ENCODE data around the gene ZNF234. TPM values are rescaled to one million over a fixed set of nuclear protein-coding genes. Genes with fewer than 3 reads are reported as not detected.

Gene ZNF234
- 11.9 and 15.8 TPM in 2 replicates for total RNA-seq (2012; rRNA removed)
- 2.6 and 4.0 TPM in 2 replicates for polyA plus RNA-seq (2012; rRNA removed)
- 0.37 and 0.41 TPM in 2 replicates for polyA plus RNA-seq (2012; cell fraction: cytosol; rRNA removed)
- polyA plus RNA-seq (2012; cell fraction: nucleus; rRNA removed; ENCODE audit: low replicate concordance), result 6.2 and 18.0 TPM in 2 replicates
- percentile 62 among the genes with signal in this experiment for Bru-seq, nascent RNA
- percentile 73 among the genes with signal in this experiment for BruChase-seq, experiment 1, labeled RNA remaining after a 6-hour chase
- BruChase-seq, experiment 2, labeled RNA remaining after a 2-hour chase, result percentile 73 among the genes with signal in this experiment
- long read RNA-seq, full-length matches to known transcripts, result 8 of 14 reads
- long read RNA-seq, partial matches to known transcripts, result 2 of 14 reads
- long read RNA-seq, other reads (novel, unspliced or antisense), result 4 of 14 reads

DNA sequence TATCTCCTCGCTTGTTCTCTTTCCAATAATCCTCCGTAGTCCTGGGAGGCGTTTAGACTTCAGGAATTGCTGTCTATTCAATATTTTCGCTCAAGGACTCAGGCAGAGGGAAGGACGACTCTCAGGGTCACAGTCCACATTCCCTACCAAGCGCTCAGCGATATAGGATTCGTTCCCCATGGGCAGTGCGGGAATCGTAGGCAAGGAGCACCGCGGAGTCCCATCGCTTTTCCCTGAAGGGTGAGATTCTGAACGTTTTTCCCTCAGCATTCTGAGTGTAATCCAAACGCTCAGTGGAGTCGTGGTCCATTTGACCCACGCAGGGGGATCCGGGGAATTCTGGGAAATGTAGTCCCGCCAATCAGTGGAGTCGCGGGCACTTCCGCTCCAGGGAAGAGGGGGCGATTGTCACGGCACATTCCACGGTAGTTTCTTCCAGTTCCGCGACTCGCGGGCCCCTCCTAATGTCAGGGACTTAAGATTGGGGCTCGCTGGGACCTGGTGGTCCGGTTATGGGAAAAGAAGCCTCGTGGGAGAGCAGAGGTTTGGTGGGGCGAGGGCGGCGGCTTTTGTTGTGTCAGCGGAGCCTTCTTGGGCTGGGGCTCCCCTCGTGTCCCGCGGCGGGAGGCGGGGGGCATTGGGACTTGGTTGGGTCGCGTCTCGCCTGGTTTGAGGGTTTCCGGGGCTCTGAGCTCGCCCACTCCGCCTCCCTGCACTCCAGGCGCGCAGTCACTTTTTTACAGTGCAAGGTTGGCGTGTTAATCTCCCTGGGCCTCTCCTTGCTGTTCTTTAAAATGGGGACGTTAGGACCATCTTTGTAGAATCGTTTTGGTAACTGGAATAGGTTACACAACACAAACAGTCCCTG is at the start of gene ZNF234:
Gene ZNF234, plus strand, starts transcription at position 364 of the 868 bp plus-strand sequence. CDS start 3,079 bp downstream, outside the sequence.
- Histone ChIP-seq H3K27me3 (ENCODE audit: control insufficient read depth, insufficient read depth, low read length) (no peaks in the 10 kb centered on the region), H2AK5ac (ENCODE audit: low read depth, low read length) (peak within 1 kb of the TSS; percentile 79), H3K4me1 (ENCODE audit: control insufficient read depth, insufficient read depth, low read length) (no peaks in the 10 kb centered on the region), H2BK15ac (ENCODE audit: low read depth, low read length) (peak within 1 kb of the TSS; percentile 49; the same call in 1 of the 3 replicates), H2AFZ (replicated peaks; ENCODE audit: low read length, poor library complexity) (peak within 1 kb of the TSS; percentile 97), H3K4me3 (ENCODE audit: insufficient read depth, low read depth, low read length) (peak within 1 kb of the TSS; percentile 67), H3K79me1 (ENCODE audit: low read depth in 1 of 2, low read length in 2 of 2) (peaks cover 8 to 26% of the 10 kb centered on the region in 2 experiments; a peak in 3 of 4 replicates), H4K8ac (ENCODE audit: low read depth in 2 of 2, low read length in 2 of 2) (peak within 1 kb of the TSS; percentile 93 to 95), H2AK9ac (replicated peaks; ENCODE audit: low read depth, low read length, poor library complexity) (peak within 1 kb of the TSS; percentile 86), H2BK120ac (ENCODE audit: low read depth, low read length) (peak within 1 kb of the TSS; percentile 40), H3K27ac (ENCODE audit: insufficient read depth, low read length) (peak within 1 kb of the TSS; percentile 93), H3K9me3 (ENCODE audit: control insufficient read depth, insufficient read depth, low read length) (no peaks in the 10 kb centered on the region), H4K5ac (ENCODE audit: low read depth, low read length) (peak within 1 kb of the TSS; percentile 65), H3K9me1 (ENCODE audit: insufficient read depth, low read length) (no peaks in the 10 kb centered on the region), H3K14ac (replicated peaks; ENCODE audit: low read depth, low read length) (peak within 1 kb of the TSS; percentile 79), H3K18ac (ENCODE audit: low read depth, low read length) (peak within 1 kb of the TSS; percentile 55), H3K4ac (ENCODE audit: low read depth, low read length) (peak within 1 kb of the TSS; percentile 80), H4K20me1 (ENCODE audit: insufficient read depth, low read length) (no peaks in the 10 kb centered on the region), H2BK20ac (ENCODE audit: low read depth, low read length) (no peak within 1 kb of the TSS), H3K4me2 (ENCODE audit: low read depth, low read length) (peak within 1 kb of the TSS; percentile 93), H3K36me3 (ENCODE audit: control insufficient read depth, insufficient read depth, low read length) (peaks cover 5% of the 10 kb centered on the region), H3K23ac (ENCODE audit: low read depth, low read length) (peak within 1 kb of the TSS; percentile 86), H2BK5ac (ENCODE audit: low read depth, low read length, poor library complexity, severe bottlenecking) (peak within 1 kb of the TSS; percentile 62), H3K56ac (ENCODE audit: extremely low read depth, insufficient read depth, low read length) (peak within 1 kb of the TSS; percentile 86), H4K91ac (ENCODE audit: insufficient read depth, low read depth, low read length) (peak within 1 kb of the TSS; percentile 67), H3K9ac (ENCODE audit: low read depth, low read length) (peak within 1 kb of the TSS; percentile 90)
- TF ChIP-seq RAD21 (IDR thresholded peaks at IDR 0.05; ENCODE audit: low read length) (no peak), CHD1 (IDR thresholded peaks at IDR 0.05; ENCODE audit: low read depth, low read length) (no peak), CEBPB (IDR thresholded peaks at IDR 0.05; ENCODE audit: low read depth, low read length) (no peak), NFE2L2 (IDR thresholded peaks at IDR 0.05; ENCODE audit: low read depth, low read length) (no peak), RCOR1 (IDR thresholded peaks at IDR 0.05; ENCODE audit: insufficient replicate concordance, low read length) (peak; percentile 81), MAZ (IDR thresholded peaks at IDR 0.05; ENCODE audit: borderline replicate concordance, low read depth, low read length) (peak; percentile 66; the same call in 1 of the 2 replicates), MXI1 (IDR thresholded peaks at IDR 0.05; ENCODE audit: borderline replicate concordance, low read depth, low read length) (no peak; the same call in 1 of the 2 replicates), SMC3 (IDR thresholded peaks at IDR 0.05; ENCODE audit: low read depth, low read length) (0 out of 2 replicates have a peak, but pooled peaks have one; percentile 5)
- TF ChIP-seq, protein P1, sequence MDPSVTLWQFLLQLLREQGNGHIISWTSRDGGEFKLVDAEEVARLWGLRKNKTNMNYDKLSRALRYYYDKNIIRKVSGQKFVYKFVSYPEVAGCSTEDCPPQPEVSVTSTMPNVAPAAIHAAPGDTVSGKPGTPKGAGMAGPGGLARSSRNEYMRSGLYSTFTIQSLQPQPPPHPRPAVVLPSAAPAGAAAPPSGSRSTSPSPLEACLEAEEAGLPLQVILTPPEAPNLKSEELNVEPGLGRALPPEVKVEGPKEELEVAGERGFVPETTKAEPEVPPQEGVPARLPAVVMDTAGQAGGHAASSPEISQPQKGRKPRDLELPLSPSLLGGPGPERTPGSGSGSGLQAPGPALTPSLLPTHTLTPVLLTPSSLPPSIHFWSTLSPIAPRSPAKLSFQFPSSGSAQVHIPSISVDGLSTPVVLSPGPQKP (IDR thresholded peaks at IDR 0.05; ENCODE audit: borderline replicate concordance, low read depth, low read length), result no peak
- TF ChIP-seq, protein P2, sequence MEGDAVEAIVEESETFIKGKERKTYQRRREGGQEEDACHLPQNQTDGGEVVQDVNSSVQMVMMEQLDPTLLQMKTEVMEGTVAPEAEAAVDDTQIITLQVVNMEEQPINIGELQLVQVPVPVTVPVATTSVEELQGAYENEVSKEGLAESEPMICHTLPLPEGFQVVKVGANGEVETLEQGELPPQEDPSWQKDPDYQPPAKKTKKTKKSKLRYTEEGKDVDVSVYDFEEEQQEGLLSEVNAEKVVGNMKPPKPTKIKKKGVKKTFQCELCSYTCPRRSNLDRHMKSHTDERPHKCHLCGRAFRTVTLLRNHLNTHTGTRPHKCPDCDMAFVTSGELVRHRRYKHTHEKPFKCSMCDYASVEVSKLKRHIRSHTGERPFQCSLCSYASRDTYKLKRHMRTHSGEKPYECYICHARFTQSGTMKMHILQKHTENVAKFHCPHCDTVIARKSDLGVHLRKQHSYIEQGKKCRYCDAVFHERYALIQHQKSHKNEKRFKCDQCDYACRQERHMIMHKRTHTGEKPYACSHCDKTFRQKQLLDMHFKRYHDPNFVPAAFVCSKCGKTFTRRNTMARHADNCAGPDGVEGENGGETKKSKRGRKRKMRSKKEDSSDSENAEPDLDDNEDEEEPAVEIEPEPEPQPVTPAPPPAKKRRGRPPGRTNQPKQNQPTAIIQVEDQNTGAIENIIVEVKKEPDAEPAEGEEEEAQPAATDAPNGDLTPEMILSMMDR (conservative IDR thresholded peaks at IDR 0.05; ENCODE audit: low read depth, low read length), result 0 out of 2 replicates have a peak, but pooled peaks have one; percentile 4
- ATAC-seq (ENCODE audit: low read depth) (peak; percentile 94), DNase-seq (peak; percentile 85)
- BruUV-seq (replicated peaks), result no TSS peak
- ChIA-PET POLR2A (ENCODE audit: unreplicated experiment) (no interaction called here), CTCF (interaction anchor here (0.9 kb wide), 1 partner anchor 10 kb away, joined by 3 read pairs; no protein-coding TSS in a partner anchor)
- dilution Hi-C loops (cut with HindIII; ENCODE audit: low sequenced_read_pairs, unreplicated experiment), result no loop called here
- 0% methylated on average over 1 of the region's 52 CpGs; no CpG with 5 or more reads in 1 of the 2 experiments for WGBS, 2 experiments (ENCODE audit: extremely low coverage in 2 of 2, insufficient read length in 1 of 2)
- in situ Hi-C loops (cut with MboI; ENCODE audit: low sequenced_read_pairs), result no loop called here
- intact Hi-C loops (cut with micrococcal nuclease), result no loop called here

Measured in IMR-90 (cell line).